Measurements from ENCODE around the gene CDC42BPA.
"Not testable (repeated sequence)": the region's sequence is repeated elsewhere in the genome, so short reads cannot be mapped to it uniquely, and the experiment has no call there.

Gene CDC42BPA

DNA sequence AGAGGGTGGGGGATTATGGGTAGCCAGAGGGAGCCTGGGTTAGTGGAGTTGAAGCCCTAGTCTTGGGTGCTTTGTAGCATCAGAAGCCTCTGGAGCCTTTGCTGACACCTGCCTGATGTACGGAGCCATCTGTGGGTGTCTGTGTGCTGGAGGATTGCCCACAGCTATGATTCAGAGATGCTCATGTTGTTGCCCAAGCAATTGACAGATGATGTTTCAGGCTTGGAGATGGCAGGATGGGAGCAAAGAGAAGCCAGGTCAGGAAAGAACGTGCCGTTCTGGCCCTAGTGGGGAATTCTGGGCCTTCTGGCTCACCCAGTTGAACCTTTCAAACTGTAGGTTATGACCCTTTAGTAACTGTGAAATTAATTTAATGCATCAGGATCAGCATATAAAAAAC lies 350.6 kb downstream of the CDC42BPA start:
- no peak for DNase-seq (ENCODE audit: low read depth in 2 of 2, low spot score in 1 of 2)

DNA sequence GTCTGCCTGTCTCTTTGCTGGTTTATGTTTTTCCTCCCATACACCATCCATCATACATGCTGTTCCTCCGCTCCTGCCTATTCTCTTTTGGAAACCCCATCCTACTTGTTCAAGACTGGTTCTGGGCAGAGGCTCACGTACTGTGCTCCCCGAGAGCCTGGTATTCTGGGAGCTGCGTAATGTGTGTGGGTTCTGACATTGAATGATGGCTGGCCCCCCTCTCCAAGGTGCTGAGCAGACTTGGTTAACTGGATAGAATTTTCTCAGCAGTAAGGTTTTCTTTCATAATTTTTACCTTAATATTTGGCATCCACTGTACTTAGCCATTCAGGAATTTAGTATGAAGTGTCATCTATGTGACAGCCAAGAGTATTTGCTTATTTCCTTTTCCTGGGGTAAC lies 351.6 kb downstream of the CDC42BPA start:
- no peak for DNase-seq (ENCODE audit: low read depth in 2 of 2, low spot score in 1 of 2)

DNA sequence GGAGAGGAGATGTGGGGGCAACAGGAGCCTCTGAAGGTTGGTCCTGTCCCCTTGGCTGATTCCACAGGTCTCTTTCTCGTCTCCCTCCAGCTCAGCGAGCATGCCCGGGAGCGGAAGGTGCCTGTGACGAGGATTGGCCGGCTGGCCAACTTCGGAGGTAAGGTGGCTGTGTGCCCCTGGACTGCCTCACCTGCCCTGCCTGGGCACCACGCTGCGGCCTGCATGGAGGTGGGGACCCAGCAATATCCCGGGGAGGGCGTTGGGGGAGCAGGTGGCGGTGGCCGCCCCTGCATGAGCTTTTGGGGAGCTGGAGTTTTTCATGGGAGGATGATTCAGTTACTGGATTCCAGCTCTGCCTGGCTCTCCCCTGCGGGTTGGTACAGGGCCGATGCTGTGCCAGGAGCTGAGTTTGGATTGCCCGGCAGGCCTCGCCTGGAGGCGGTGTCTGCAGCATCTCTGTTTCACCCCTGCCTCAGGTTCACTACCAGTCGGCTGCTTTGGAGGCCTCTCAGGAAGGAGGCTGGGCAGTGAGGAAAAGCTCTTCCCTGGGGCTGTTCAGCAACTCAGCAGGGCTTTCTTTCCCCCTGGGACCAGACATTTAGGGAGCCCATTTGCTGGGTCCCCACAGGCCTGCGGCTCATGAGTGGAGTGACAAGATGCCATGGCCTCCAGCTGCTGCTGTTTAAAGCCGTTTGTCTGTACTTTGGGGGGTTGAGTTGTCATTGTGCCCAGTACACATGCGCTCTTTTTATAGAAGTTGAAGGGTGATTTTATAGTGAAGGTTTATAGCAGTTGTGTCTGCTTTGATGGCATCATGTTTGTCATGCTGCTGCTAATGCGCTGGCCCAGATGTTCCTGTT lies 352.5 kb downstream of the CDC42BPA start:
- DNase-seq (ENCODE audit: low read depth in 2 of 2, low spot score in 1 of 2): no peak

DNA sequence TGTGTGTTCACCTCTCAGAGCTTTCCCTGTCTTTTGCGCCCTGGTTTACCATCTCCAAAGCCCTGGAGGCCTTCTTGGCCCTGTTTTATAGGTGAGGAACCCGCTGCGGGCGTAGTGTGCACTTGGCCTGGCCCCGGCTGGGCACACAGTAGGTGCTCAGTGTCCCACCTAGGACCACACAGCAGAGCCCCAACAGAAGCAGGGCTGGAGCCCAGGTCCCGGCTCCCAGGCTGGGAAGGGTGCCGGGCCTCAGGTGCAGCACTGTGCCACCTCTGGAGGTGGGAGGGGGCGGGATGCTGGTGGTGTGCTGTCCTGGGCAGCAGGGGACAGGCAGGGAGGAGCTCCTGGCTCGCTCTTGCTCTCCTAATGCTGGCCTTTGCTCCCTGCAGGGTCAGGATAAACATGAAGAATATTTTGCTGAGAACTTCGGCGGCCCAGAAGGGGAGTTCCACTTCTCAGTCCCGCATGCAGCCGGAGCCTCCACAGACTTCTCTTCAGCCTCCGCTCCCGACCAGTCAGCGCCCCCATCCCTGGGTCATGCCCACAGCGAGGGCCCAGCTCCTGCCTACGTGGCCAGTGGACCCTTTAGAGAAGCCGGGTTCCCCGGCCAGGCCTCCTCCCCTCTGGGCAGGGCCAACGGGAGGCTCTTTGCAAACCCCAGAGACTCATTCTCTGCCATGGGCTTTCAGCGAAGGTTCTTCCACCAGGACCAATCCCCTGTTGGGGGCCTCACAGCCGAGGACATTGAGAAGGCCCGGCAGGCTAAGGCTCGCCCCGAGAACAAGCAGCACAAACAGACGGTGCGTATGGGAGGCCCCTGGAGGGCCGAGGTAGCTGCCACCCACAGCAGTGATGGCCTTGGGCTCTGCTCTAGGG lies 353.4 kb downstream of the CDC42BPA start:
- no peak for DNase-seq (ENCODE audit: low read depth in 2 of 2, low spot score in 1 of 2)

DNA sequence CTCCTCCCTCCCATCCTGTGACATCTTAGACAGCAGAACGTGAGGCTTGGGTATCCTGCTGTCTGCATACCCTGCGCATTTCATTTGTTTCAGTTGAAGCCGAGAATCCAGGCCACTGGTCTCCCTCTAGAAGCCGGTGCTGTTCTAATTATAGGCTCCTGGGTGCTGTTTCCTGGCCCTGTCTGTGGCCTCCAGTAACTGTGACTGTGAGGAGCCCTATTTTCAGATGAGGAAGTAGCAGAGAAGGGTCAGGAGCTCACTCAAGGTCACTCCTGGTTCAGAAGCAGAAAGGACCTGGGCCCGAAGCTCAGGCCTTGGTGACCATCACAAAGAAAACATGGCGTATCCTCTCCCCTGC lies 354.2 kb downstream of the CDC42BPA start:
- no peak for DNase-seq (ENCODE audit: low read depth in 2 of 2, low spot score in 1 of 2)

DNA sequence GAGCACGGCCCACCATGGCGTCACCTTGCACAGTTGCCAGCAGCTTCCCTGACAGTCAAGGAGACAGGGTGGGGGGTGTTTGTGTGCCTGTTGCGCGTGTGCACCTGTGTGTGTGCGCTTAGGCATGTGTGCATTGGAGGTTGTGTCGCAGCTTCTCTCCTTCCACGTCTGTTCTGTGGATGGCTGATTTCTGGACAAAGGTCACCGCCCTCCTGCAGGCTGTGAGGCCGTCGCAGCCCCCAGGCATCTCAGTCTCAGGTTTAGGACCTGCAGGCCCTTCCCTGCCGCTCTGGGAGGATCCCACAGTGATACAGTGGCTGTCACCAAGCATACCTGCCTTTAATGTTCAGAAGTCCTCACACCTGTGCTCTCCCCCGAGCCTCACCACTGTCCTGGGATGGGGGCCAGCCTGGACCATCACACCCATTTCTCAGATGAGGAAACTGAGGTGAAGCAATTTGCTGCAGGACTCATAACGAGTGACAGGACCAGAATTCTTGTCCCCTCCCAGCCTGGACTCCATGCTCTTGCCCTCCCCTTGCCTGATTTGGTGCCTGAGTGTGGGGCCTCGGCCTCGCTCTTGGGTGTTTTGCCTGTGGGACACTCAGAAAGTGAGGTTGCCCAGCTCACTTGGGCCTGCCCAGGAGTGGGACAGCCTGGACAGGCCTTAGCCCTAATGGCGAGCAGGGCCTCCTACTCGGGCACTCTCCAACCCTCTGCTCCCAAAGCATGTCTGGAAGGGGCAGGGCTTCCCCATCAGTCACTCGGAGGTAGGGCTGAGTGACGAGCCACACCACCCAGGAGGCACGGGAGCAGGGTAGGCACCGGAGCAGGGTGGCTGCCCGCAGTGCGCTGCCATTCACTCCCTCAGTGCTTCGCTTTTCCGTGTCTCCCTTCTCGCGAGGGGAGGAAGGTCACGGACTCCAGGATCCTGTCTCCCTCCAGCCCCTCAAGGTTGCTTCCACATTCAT lies 355.6 kb downstream of the CDC42BPA start:
- DNase-seq (ENCODE audit: low read depth in 2 of 2, low spot score in 1 of 2): no peak

GRCh38 chr1:226960944-226961765 lies 357.1 kb downstream of the CDC42BPA start:
- no peak for DNase-seq (ENCODE audit: low read depth in 2 of 2, low spot score in 1 of 2)

DNA sequence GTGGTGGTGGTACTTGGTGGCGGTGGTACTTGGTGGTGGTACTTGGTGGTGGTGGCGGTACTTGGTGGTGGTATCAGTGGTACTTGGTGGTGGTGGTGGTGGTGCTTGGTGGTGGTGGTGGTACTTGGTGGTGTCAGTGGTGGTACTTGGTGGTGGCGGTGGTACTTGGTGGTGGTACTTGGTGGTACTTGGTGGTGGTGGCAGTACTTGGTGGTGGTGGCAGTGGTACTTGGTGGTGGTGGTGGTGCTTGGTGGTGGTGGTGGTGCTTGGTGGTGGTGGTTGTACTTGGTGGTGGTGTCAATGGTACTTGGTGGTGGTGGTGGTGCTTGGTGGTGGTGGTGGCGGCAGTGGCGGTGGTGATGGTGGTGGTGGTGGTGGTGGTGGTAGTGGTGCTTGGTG lies 358.0 kb downstream of the CDC42BPA start:
- DNase-seq (ENCODE audit: low read depth in 2 of 2, low spot score in 1 of 2): no peak

DNA sequence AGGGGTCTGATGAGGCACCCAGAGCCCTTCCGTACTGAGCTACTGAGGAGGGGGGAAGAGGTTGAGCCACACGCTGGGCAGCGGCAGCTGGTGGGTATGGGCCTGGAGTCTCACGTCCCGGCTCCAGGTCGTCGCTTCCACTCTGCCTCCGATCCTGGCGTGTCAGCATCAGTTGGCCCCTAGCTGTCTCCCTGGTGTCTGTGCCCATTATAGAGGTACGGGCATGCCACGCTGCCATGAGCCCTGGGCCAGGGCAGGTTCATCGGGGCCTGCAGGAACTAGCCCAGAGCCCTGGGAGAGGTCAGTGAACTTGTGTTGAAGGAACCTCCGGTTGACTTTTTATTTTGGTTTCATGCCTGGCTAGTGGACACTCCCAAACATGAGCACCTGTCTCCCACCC lies 360.0 kb downstream of the CDC42BPA start:
- no peak for DNase-seq (ENCODE audit: low read depth in 2 of 2, low spot score in 1 of 2)

GRCh38 chr1:226957714-226958113 lies 360.6 kb downstream of the CDC42BPA start:
- DNase-seq (ENCODE audit: low read depth in 2 of 2, low spot score in 1 of 2): no peak

GRCh38 chr1:226956942-226957713 lies 361.2 kb downstream of the CDC42BPA start:
- DNase-seq (ENCODE audit: low read depth in 2 of 2, low spot score in 1 of 2): no peak

DNA sequence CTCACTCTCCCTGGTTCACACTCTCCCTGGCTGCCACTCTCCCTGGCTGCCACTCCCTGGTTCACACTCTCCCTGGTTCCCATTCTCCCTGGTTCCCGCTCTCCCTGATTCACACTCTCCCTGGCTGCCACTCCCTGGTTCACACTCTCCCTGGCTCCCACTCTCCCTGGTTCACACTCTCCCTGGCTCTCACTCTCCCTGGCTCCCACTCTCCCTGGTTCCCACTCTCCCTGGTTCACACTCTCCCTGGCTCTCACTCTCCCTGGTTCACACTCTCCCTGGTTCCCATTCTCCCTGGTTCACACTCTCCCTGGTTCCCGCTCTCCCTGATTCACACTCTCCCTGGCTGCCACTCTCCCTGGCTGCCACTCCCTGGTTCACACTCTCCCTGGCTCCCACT lies 362.4 kb downstream of the CDC42BPA start:
- DNase-seq (ENCODE audit: low read depth in 2 of 2, low spot score in 1 of 2): not testable (repeated sequence)

DNA sequence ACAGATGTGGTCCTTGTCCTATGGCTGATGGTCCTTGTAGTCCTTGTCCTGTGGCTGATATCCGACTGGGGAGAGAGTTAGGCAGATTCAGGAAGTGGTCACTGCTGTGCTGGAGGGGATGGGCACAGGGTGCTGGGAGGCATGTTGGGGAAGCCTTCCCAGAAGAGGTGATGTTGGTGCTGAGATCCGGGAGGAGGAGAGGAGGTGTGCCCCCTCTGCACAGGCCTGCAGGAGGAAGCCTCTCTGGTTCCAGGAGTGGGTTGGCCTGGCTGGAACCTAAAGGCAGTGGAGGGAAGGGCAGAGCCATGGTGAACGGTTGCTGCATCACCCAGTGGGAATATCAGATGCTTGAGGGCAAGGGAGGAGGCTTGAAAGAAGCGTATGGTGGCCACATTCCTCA lies 363.5 kb downstream of the CDC42BPA start:
- DNase-seq (ENCODE audit: low read depth in 2 of 2, low spot score in 1 of 2): no peak

DNA sequence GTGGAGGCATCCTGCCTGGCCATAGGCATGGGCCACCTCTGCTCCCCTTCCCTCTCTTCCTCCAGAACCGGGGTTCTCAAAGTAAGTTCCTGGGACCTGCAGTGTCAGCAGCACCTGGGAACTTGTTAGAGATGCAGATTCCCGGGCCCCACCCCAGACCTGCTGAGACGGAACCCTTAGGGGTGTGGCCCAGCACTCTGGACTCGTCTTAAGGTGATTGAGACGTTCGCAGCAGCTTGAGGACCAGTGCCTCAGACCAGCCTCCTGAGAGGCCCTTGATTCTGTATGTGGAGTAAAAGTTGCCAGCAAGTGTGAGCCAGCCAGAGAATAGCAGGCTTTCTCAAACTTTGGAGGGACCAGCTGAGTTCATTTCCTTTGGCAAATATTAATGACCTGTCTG lies 364.0 kb downstream of the CDC42BPA start:
- DNase-seq (ENCODE audit: low read depth in 2 of 2, low spot score in 1 of 2): no peak

GRCh38 chr1:226953175-226953800 lies 365.0 kb downstream of the CDC42BPA start:
- DNase-seq (ENCODE audit: low read depth in 2 of 2, low spot score in 1 of 2): no peak

- no peak for DNase-seq (ENCODE audit: low read depth in 2 of 2, low spot score in 1 of 2)
Observed at GRCh38 chr1:226952118-226952441, 366.2 kb downstream of the CDC42BPA start.

GRCh38 chr1:226951286-226952117 lies 366.8 kb downstream of the CDC42BPA start:
- DNase-seq (ENCODE audit: low read depth in 2 of 2, low spot score in 1 of 2): no peak

- DNase-seq (ENCODE audit: low read depth in 2 of 2, low spot score in 1 of 2): no peak
Observed at GRCh38 chr1:226950871-226951270, 367.4 kb downstream of the CDC42BPA start.
